ENCODE data around the gene SSBP3.

The SSBP3 gene

GRCh38 chr1:54297596-54298283 lies 108.5 kb downstream of the SSBP3 start:
- no peak overlapping the region for H3K27ac ChIP-seq (ENCODE audit: low read depth, low read length)
- H3F3A ChIP-seq (ENCODE audit: insufficient read depth), result no peaks in the 10 kb centered on the region
- no peaks in the 10 kb centered on the region for H3K36me3 ChIP-seq (ENCODE audit: low read length)
- no peak overlapping the region for H2AFZ ChIP-seq (ENCODE audit: low read depth, low read length, severe bottlenecking)
- H3K79me2 ChIP-seq (ENCODE audit: insufficient read depth, low read length), result no peaks in the 10 kb centered on the region
- H4K20me1 ChIP-seq (ENCODE audit: low read depth, low read length), result 0 out of 2 replicates have a peak, but pooled peaks cover 4% of the 10 kb centered on the region
- no peak for TF ChIP-seq CTCF (IDR thresholded peaks at IDR 0.05; ENCODE audit: insufficient read depth, low read length, poor library complexity, severe bottlenecking)
- TF ChIP-seq EZH2phosphoT487 (conservative IDR thresholded peaks at IDR 0.05; ENCODE audit: low read length), result no peak
- no peak overlapping the region for H3K4me2 ChIP-seq (ENCODE audit: low read depth, low read length, poor library complexity, severe bottlenecking)
- no peaks in the 10 kb centered on the region for H3K9me3 ChIP-seq (ENCODE audit: insufficient read depth, low read length)
- H3K27me3 ChIP-seq (ENCODE audit: low read length), result no peaks in the 10 kb centered on the region
- H3K4me3 ChIP-seq (ENCODE audit: insufficient read depth, low read length, poor library complexity, severe bottlenecking), result no peak overlapping the region
- no peak overlapping the region for H3K9ac ChIP-seq (ENCODE audit: low read length)
- H3K9me2 ChIP-seq (replicated peaks; ENCODE audit: insufficient read depth, low read length), result no peaks in the 10 kb centered on the region

GRCh38 chr1:54296666-54297065 lies 109.5 kb downstream of the SSBP3 start:
- H3K9ac ChIP-seq (ENCODE audit: low read length), result no peak overlapping the region
- H3K27ac ChIP-seq (ENCODE audit: low read depth, low read length), result no peak overlapping the region
- no peaks in the 10 kb centered on the region for H3K27me3 ChIP-seq (ENCODE audit: low read length)
- no peaks in the 10 kb centered on the region for H3F3A ChIP-seq (ENCODE audit: insufficient read depth)
- H2AFZ ChIP-seq (ENCODE audit: low read depth, low read length, severe bottlenecking), result no peak overlapping the region
- no peak overlapping the region for H3K4me2 ChIP-seq (ENCODE audit: low read depth, low read length, poor library complexity, severe bottlenecking)
- H3K9me3 ChIP-seq (ENCODE audit: insufficient read depth, low read length), result no peaks in the 10 kb centered on the region
- TF ChIP-seq CTCF (IDR thresholded peaks at IDR 0.05; ENCODE audit: insufficient read depth, low read length, poor library complexity, severe bottlenecking) (no peak), EZH2phosphoT487 (conservative IDR thresholded peaks at IDR 0.05; ENCODE audit: low read length) (no peak)
- 0 out of 2 replicates have a peak, but pooled peaks cover 4% of the 10 kb centered on the region for H4K20me1 ChIP-seq (ENCODE audit: low read depth, low read length)
- H3K9me2 ChIP-seq (replicated peaks; ENCODE audit: insufficient read depth, low read length), result no peaks in the 10 kb centered on the region
- no peaks in the 10 kb centered on the region for H3K79me2 ChIP-seq (ENCODE audit: insufficient read depth, low read length)
- H3K36me3 ChIP-seq (ENCODE audit: low read length), result no peaks in the 10 kb centered on the region
- no peak overlapping the region for H3K4me3 ChIP-seq (ENCODE audit: insufficient read depth, low read length, poor library complexity, severe bottlenecking)

- 0 out of 2 replicates have a peak, but pooled peaks cover 4% of the 10 kb centered on the region for H4K20me1 ChIP-seq (ENCODE audit: low read depth, low read length)
- H3K79me2 ChIP-seq (ENCODE audit: insufficient read depth, low read length), result no peaks in the 10 kb centered on the region
These were observed 111.3 kb downstream of the SSBP3 start for GRCh38 chr1:54294887-54295286.

More at GRCh38 chr1:54294887-54295286, 111.3 kb downstream of the SSBP3 start:
- Histone ChIP-seq H2AFZ (ENCODE audit: low read depth, low read length, severe bottlenecking) (no peak overlapping the region), H3K36me3 (ENCODE audit: low read length) (no peaks in the 10 kb centered on the region), H3K9me3 (ENCODE audit: insufficient read depth, low read length) (no peaks in the 10 kb centered on the region), H3K27ac (ENCODE audit: low read depth, low read length) (no peak overlapping the region), H3F3A (ENCODE audit: insufficient read depth) (no peaks in the 10 kb centered on the region), H3K4me3 (ENCODE audit: insufficient read depth, low read length, poor library complexity, severe bottlenecking) (no peak overlapping the region), H3K9me2 (replicated peaks; ENCODE audit: insufficient read depth, low read length) (no peaks in the 10 kb centered on the region), H3K27me3 (ENCODE audit: low read length) (no peaks in the 10 kb centered on the region), H3K4me2 (ENCODE audit: low read depth, low read length, poor library complexity, severe bottlenecking) (no peak overlapping the region), H3K9ac (ENCODE audit: low read length) (no peak overlapping the region)
- no peak for TF ChIP-seq CTCF (IDR thresholded peaks at IDR 0.05; ENCODE audit: insufficient read depth, low read length, poor library complexity, severe bottlenecking)
- TF ChIP-seq EZH2phosphoT487 (conservative IDR thresholded peaks at IDR 0.05; ENCODE audit: low read length), result no peak
